HG03139 (cell line): Measurements from ENCODE around the gene PIGBOS1.
"Not testable (repeated sequence)": the region's sequence is repeated elsewhere in the genome, so short reads cannot be mapped to it uniquely, and the experiment has no call there.

ENCODE experiments used
- ATAC-seq: cut with Tn5 transposase; IDR thresholded peaks from one replicate; pipeline ENCODE4 v1.9.1; 2021; ENCODE audit not compliant: unreplicated experiment

The PIGBOS1 gene

GRCh38 chr15:55297315-55297714, 21.6 kb downstream of the PIGBOS1 start:
- ATAC-seq, result no peak

DNA sequence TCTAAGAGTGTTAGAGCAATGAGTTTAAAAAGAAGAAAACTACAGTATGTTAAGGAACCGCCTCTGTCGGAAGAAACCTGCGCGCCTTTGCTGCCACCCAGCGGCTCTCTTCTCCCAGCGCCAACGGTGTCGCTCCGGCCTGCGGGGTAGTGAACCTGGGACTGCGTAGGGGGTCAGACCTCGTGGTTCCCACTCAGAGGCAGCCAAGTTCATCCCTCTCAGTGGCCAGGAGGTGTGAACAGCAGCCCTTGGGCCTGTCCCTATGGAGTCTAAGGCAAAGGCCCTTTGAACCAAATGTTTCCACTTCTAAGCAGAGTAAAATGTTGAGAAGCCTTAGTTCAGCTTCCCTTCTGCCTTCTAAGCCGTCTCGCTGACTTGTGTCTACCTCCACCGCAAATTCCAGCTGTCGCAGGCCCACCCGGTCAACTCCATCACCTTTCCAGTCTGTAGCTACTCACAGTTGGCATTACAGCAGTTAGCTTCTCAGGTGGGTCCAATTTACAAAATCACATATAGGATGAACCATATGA, 28.3 kb downstream of the PIGBOS1 start:
- ATAC-seq, result peak; percentile 70

GRCh38 chr15:55289746-55290527, 29.0 kb downstream of the PIGBOS1 start, which contains the start of gene RAB27A:
Gene RAB27A (minus strand): TSS chr15:55289813. CDS start chr15:55234934, 54,879 bp downstream.
- peak; percentile 59 for ATAC-seq

DNA sequence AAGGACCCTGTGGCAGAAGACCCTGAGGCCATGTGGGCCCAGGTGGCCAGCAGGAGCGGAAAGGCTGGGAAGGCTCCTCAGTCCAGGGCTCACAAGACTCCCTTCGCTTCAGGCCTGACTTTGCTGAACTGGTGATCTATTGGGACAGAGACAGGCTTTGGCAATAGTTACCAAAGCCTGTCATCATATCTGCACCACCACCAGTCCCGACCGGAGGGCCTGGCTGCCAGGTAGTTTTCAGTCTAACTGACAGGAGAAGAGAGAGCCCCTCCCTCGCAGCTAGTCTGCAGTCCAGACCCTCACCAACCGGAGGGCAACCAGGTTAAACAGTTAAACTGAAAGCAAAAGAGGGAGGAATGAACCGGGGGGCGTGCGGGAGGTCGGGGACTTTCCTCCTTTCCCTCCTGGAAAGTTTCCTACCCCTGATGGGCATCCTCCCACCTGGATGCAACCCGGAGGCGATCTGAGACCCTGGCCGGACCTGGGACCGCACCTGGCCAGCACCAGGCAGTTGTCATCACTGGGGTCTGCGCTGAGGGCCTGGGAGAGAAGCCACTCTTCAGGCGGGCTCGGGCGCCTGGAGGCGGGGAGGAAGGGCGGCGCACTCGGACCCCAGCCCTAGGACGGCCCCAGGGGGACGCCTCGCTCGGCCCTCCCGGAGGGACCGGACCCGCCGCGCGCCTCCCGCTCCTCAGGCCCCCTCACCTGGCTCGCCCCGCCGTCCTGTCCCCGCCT, 29.7 kb downstream of the PIGBOS1 start:
- ATAC-seq, result peak; percentile 29

DNA sequence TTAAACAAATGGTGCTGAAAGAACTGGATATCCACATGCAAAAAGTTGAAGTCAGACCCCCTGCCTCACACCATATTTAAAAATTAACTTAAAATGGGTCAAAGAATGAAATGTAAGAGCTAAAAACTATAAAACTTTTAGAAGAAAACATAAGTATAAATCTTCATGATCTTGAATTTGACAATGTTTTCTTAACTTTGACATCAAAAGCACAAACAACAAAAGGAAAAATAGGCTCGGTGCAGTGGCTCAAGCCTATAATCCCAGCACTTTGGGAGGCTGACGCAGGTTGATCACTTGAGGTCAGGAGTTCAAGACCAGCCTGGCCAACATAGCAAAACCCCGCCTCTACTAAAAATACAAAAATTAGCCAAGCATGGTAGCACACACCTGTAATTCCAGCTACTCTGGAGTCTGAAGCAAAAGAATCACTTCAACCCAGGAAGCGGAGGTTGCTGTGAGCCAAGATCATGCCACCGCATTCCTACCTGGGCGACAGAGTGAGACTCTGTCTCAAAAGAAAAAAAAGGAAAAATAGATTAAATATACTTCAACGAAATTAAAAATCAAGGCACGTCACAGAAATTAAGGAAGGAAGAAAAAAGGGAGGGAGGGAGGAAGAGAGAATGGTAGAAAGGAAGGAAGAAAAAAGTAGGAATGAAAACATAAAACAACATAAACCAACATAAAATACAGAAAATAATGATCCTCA, 30.8 kb downstream of the PIGBOS1 start:
- ATAC-seq, result no peak

DNA sequence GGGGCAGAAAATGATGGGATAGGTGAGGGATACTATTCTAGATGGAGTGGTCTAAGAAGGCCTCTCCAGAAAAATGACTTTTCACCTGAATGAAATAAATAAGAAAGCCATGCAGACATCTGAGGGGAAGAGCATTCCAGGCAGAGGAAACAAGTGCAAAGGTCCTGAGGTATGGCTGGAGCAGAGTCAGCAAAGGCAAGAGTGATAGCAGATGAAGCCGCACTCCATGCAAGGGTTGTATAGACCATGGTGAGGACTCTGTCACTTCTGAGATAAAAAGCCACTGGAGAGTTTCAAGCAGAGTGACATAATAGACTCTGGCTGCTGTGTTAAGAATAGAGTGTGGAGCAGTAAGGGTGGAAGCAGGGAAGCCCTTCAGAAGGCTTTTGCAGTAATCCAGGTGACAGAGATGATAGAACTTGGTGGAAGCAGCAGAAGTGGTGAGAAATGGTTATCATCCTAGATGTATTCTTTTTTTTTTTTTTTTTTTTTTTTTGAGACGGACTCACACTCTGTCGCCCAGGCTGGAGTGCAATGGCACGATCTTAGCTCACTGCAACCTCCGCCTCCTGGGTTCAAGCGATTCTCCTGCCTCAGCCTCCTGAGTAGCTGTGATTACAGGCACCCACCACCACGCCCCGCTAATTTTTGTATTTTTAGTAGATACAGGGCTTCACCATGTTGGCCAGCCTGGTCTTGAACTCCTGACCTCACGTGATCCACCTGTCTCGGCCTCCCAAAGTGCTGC, 32.3 kb downstream of the PIGBOS1 start:
- not testable (repeated sequence) for ATAC-seq

GRCh38 chr15:55284426-55284825, 34.5 kb downstream of the PIGBOS1 start:
- ATAC-seq, result no peak

DNA sequence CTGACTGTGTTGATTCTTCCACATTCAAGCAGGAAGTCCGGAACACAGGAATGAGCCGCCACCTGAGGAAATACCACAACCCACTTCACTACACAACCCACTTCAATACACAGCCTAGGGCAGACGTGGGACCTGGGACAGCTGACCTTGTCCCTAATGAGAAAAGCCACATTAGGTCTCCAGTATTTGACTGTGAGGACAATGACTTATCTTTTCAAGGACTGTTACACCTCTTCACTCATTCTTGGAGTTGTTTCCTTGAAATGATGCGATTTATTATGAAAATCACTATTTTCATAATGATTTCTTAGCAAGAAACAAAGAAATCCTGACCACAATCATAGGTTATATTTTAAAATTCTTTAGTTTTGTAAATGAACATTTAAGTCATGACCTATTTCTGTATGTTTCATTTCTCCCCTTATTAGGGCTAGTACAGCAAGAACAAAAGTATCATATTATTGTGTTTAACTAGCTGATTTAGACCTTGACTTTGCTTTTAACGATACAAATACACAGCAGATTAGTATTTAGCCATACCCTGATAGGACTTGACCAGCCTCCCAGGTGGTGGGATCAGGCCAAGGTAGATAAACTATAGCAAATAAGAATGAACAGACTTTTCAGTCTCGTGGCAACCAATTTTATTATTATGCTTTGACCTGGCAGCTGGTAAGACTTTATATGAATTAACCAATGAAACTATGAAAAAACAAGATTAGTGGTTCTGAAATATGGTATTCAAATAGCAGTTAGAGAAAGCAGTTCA, 35.4 kb downstream of the PIGBOS1 start:
- ATAC-seq, result no peak

DNA sequence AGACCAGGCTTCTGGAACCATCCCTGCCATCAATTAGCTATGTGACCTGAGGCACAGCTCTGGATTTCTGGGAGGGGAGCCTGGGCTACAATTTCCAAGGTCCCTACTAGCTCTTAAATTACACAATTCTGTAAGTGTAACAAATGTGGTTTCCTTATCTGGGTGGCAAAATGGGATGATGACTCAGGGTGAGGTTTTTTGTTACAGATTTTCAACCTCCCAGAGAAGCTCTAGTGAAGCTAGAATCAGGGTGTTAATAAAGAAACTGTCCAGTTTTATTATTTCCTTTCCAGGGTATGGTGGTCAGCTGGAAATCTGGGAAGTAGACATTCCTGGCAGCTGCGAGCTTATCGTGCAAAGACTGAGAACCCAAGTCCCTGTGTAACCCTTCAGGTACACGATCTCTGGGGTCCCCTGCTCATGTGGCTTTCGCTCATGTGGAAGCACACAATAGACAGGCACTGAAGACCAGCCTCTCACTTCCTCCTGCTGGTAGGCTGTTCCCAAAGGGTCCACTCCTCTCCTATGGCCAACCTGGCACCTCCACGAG, 36.6 kb downstream of the PIGBOS1 start:
- no peak for ATAC-seq

GRCh38 chr15:55281517-55282228, 37.2 kb downstream of the PIGBOS1 start:
- ATAC-seq, result no peak

- ATAC-seq, result not testable (repeated sequence)
These were observed 38.3 kb downstream of the PIGBOS1 start for GRCh38 chr15:55280589-55280988.

- ATAC-seq, result peak; percentile 73
These were observed 39.1 kb downstream of the PIGBOS1 start for GRCh38 chr15:55279746-55280351.

DNA sequence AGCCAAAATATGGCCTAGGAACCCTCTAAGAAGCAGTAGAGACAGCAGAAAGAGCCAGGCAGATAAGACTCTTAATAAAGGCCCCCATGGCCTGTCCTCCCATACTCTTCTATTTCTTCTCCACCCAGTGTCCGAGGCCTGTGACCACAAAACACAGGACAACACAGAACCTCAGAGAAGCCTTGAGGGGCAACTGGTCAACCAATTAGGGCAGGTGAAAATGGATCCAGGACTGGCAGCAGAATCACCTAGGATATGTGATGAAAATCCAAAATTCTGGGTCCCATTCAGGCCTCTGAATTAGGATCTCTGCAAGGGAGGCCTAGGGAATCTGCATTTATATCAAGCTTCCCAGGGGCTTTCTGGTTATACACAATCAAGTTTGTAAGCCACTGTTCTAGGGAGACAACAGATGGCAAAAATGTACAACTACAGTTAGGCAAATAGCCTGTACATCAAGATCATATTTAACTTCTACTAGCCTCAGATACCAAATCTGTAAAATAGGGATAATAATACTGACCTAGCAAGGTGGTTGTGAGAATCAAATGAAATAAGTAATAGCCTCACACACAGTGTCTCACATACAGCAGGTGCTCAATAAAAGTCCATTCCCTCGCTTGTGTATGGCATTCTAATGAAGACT, 39.7 kb downstream of the PIGBOS1 start:
- ATAC-seq, result no peak

DNA sequence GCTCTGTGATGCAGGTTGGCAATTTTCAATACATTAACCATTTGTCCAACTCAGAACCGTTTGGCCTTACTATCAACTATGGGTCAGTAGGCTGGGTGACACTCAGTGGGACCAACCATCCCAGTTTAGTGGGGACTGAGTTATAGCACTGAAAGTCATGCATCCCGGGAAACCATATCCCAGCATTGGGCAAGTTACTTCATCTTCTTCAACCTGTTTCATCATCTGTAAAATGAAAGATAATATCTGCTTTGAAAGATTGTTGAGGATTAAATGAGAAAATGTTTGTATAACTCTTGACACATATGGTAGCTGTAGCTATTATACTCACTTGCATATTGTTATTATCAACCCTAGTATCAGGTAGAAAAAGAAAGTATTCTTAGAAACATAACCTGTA, 41.2 kb downstream of the PIGBOS1 start:
- ATAC-seq, result no peak

- peak; percentile 46 for ATAC-seq
These were observed 41.8 kb downstream of the PIGBOS1 start for GRCh38 chr15:55277116-55277564.

DNA sequence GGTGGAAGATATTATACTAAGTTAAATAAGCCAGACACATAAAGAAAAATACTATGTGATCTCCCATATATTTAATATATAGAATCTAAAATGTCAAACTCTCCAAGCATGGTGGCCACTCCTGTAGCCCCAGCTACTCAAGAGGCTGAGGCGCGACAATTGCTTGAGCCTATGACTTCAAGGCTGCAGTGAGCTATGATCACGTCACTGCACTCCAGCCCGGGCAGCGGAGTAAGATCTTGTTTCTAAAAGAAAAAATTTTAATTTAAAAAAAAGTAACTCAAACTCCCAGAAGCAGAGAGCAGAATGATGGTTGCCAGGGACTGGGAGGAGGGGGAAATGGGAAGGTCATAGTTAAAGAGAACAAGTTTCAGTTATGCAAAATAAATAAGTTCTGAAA, 42.6 kb downstream of the PIGBOS1 start:
- no peak for ATAC-seq

DNA sequence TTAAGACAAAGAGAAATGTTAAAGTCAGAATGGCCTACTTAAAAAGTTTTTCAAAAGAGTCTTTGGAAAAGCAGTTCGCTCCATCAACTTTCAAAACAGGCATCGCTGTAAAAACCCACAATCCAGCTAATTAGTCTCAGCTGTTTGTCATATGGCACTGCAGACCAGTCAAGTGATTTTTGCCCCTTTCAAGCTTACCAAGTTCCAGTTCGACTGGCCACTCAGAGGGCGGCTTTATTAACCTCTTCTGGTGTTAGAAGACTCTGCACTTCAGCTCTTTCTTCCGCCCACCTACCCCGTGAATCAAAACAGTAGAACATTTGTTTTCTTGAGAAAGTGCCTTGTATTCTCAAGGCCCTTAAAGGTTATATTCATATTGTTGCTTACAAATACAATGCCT, 48.6 kb downstream of the PIGBOS1 start:
- no peak for ATAC-seq

DNA sequence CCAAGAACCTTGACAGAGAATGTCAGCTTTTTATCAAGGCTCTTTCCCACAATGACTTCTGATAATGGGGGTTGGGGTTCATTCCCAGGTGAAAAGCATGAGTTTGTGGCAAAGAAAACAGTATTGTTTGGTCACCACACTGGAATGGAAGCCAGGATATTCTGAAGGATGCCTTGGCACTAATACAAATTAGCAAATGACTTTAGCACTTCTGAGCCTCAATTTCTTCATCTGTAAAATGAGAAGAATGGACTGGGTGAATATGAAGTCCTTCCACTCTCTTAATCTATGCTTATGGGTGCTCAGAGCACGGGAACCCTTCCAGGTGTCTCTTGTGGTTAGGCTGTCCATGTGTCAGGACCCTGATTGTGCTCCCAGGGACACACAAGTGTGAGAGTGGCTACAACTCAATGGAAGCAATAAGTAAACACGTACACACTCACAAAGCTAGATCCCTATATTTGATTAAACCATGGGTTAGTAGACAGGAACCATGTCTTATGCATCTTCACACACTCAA, 50.7 kb downstream of the PIGBOS1 start:
- no peak for ATAC-seq
